Kidney epithelial cell (primary cell): ENCODE data around the gene CEP295NL. TPM values are rescaled to one million over a fixed set of nuclear protein-coding genes. Genes with fewer than 3 reads are reported as not detected.

Experiments
- DNase-seq: peaks from one replicate; pipeline ENCODE4 v3.0.0-alpha.2; 2010; ENCODE audit warnings: low read depth
- H3K27me3 ChIP-seq: 2 replicates; pipeline ENCODE4 v1.6.0; 2011; ENCODE audit warnings: low read length; ENCODE audit not compliant: control insufficient read depth, insufficient read depth
- H3K36me3 ChIP-seq: 2 replicates; pipeline ENCODE4 v1.5.1; 2011; ENCODE audit warnings: low read length; ENCODE audit not compliant: control insufficient read depth, insufficient read depth
- H3K4me3 ChIP-seq: 2 replicates; pipeline ENCODE4 v1.5.1; 2011; ENCODE audit warnings: low read depth, mild to moderate bottlenecking, control low read depth, low read length
- total RNA-seq: library from RNA; depleted of rRNA; stranded (reverse); fragments of >200 nt; gene quantifications from 2 replicates; pipeline ENCODE4 v1.2.3, GENCODE V29; 2015
- TF ChIP-seq, protein P1 (sequence below): IDR thresholded peaks from 2 replicates; pipeline ENCODE4 v1.5.1; 2011; ENCODE audit warnings: mild to moderate bottlenecking, moderate library complexity, low read length, control low read depth, inconsistent platforms; ENCODE audit not compliant: insufficient read depth, poor library complexity, severe bottlenecking

Gene CEP295NL
- total RNA-seq, 1 donor from 2014 or later, result 0.63 TPM

DNA sequence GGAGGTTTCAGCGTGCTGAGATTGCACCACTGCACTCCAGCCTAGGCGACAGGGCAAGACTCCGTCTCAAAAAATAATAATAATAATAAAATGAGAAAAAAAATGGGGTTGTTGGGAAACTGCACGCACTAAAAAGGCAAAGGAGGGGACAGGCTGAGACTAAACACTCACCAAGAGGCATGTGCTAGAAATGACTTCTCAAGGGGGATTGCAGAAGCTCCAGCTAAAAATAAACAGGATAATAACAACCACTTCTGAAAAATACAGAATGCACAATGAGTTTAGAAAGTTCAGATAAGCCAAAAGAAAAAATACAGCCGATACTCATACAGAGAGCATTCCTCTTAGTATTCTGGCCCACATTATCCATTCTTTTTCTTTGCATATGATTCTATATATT, 37.3 kb upstream of the CEP295NL start:
- TF ChIP-seq, protein P1, sequence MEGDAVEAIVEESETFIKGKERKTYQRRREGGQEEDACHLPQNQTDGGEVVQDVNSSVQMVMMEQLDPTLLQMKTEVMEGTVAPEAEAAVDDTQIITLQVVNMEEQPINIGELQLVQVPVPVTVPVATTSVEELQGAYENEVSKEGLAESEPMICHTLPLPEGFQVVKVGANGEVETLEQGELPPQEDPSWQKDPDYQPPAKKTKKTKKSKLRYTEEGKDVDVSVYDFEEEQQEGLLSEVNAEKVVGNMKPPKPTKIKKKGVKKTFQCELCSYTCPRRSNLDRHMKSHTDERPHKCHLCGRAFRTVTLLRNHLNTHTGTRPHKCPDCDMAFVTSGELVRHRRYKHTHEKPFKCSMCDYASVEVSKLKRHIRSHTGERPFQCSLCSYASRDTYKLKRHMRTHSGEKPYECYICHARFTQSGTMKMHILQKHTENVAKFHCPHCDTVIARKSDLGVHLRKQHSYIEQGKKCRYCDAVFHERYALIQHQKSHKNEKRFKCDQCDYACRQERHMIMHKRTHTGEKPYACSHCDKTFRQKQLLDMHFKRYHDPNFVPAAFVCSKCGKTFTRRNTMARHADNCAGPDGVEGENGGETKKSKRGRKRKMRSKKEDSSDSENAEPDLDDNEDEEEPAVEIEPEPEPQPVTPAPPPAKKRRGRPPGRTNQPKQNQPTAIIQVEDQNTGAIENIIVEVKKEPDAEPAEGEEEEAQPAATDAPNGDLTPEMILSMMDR, result no peak
- no peak for DNase-seq
- Histone ChIP-seq H3K4me3 (no peak overlapping the region), H3K36me3 (no peaks in the 10 kb centered on the region), H3K27me3 (no peaks in the 10 kb centered on the region)

DNA sequence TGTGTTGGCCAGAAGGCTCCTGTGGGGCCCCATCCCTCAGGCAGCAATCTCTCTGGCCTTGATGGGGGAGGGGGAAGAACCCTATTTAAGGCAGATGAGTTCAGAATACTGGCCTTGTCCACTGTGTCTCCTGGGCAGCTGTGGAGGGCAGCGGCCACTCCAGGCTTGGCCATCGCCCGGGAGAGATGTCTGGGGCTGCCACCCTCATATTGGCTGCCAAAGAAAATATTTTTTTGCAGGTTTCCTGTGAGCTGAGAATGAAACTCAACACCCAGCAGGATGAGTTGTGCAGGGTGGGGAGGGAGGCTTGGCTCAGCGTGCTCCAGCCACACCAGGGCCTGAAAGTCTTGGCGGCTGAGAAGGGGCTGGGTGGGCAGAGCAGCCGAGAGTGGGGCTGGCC, 36.6 kb upstream of the CEP295NL start:
- H3K27me3 ChIP-seq, result no peaks in the 10 kb centered on the region
- no peak overlapping the region for H3K4me3 ChIP-seq
- TF ChIP-seq, protein P1, result no peak
- no peak for DNase-seq
- H3K36me3 ChIP-seq, result no peaks in the 10 kb centered on the region

- no peak for DNase-seq
- no peak overlapping the region for H3K4me3 ChIP-seq
- TF ChIP-seq, protein P1, result no peak
These were observed 34.6 kb upstream of the CEP295NL start for GRCh38 chr17:78937561-78937960.

GRCh38 chr17:78935419-78936323, 32.7 kb upstream of the CEP295NL start:
- Histone ChIP-seq H3K4me3 (no peak overlapping the region), H3K27me3 (no peaks in the 10 kb centered on the region), H3K36me3 (no peaks in the 10 kb centered on the region)
- TF ChIP-seq, protein P1, result no peak
- DNase-seq, result peak; percentile 80

More at GRCh38 chr17:78937561-78937960, 34.6 kb upstream of the CEP295NL start:
- no peaks in the 10 kb centered on the region for H3K27me3 ChIP-seq
- no peaks in the 10 kb centered on the region for H3K36me3 ChIP-seq

DNA sequence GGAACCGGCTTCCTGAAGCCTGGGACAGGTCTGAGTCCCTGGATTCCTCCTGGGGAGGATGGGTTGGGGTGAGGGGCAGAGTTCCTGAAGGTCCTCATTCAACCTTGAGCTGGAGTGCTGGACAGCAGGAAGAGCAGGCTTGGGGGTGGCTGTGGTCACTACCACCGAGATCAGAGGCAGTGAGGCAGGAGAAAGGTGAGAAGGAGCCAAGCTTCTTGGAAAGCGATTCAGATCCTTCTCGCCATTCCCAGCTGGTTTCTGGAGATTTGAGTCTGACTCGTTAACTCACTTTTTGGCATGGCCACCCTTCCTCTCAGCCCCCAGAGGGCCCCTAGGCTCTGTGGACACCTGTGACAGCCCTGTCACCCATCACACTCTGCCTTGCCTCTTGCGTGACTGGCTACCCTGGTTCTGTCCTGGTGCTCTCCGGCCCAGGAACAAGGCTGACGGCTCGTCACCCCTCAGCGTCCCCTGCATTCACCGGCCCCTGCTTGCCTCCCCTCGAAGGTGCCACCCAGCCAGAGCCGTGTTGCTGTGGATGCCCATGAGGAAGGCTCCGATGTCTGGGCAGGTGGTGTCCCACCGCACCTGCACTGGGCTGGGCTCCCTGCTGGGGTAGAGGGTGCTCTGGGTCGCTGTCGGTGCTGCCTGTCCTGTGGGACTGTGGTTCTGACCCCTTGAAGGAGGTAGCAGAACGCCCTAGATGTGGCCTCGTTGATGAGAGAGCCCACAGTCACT, 31.8 kb upstream of the CEP295NL start:
- Histone ChIP-seq H3K36me3 (no peaks in the 10 kb centered on the region), H3K4me3 (no peak overlapping the region), H3K27me3 (no peaks in the 10 kb centered on the region)
- no peak for DNase-seq
- TF ChIP-seq, protein P1, result no peak
